MG63 (cell line): ENCODE measurements around the gene NDUFS6. TPM values are rescaled to one million over a fixed set of nuclear protein-coding genes. Genes with fewer than 3 reads are reported as not detected.
"Not testable (repeated sequence)": the region's sequence is repeated elsewhere in the genome, so short reads cannot be mapped to it uniquely, and the experiment has no call there.

Source experiments
- DNase-seq: peaks from one replicate; pipeline ENCODE4 v3.0.0-alpha.2; 2020
- H3K27me3 ChIP-seq: fragments of 250-450 bp; sonication (Bioruptor Pico); 2 replicates; pipeline ENCODE4 v1.5.1; 2020; ENCODE audit warnings: mild to moderate bottlenecking, moderate library complexity
- H3K36me3 ChIP-seq: fragments of 250-450 bp; sonication (Bioruptor Pico); 2 replicates; pipeline ENCODE4 v1.5.1; 2020; ENCODE audit warnings: mild to moderate bottlenecking, moderate library complexity
- H3K4me3 ChIP-seq: fragments of 250-450 bp; sonication (Bioruptor Pico); 2 replicates; pipeline ENCODE4 v1.5.1; 2020; ENCODE audit warnings: mild to moderate bottlenecking, moderate library complexity
- H3K9me3 ChIP-seq: fragments of 250-450 bp; sonication (Bioruptor Pico); 2 replicates; pipeline ENCODE4 v1.5.1; 2020; ENCODE audit warnings: mild to moderate bottlenecking, moderate library complexity
- total RNA-seq: library from RNA; depleted of rRNA; stranded (reverse); fragments of >200 nt; shearing (Covaris generic); gene quantifications from 2 replicates; pipeline ENCODE4 v1.2.3, GENCODE V29; 2014; ENCODE audit warnings: low replicate concordance

NDUFS6 gene
- total RNA-seq, 1 experiment from 2014 or later, result 215 TPM

- DNase-seq, result no peak
- Histone ChIP-seq H3K36me3 (no peaks in the 10 kb centered on the region), H3K4me3 (no peak overlapping the region), H3K27me3 (peaks cover 7% of the 10 kb centered on the region), H3K9me3 (no peaks in the 10 kb centered on the region)
Measured at GRCh38 chr5:1842004-1842819, 41.0 kb downstream of the NDUFS6 start.

GRCh38 chr5:1843761-1844160 lies 42.6 kb downstream of the NDUFS6 start:
- peak; percentile 54 for DNase-seq
- not testable (repeated sequence) for H3K4me3 ChIP-seq, H3K9me3 ChIP-seq, H3K27me3 ChIP-seq, H3K36me3 ChIP-seq

- DNase-seq, result no peak
- Histone ChIP-seq H3K9me3 (no peaks in the 10 kb centered on the region), H3K36me3 (no peaks in the 10 kb centered on the region), H3K4me3 (no peak overlapping the region), H3K27me3 (peaks cover 9% of the 10 kb centered on the region)
Measured at GRCh38 chr5:1844708-1845436, 43.7 kb downstream of the NDUFS6 start.

GRCh38 chr5:1845696-1846095 lies 44.5 kb downstream of the NDUFS6 start:
- Histone ChIP-seq H3K27me3 (peaks cover 9% of the 10 kb centered on the region), H3K9me3 (no peaks in the 10 kb centered on the region), H3K4me3 (no peak overlapping the region), H3K36me3 (no peaks in the 10 kb centered on the region)
- DNase-seq, result no peak

- Histone ChIP-seq H3K9me3 (no peaks in the 10 kb centered on the region), H3K36me3 (no peaks in the 10 kb centered on the region), H3K4me3 (no peak overlapping the region), H3K27me3 (peaks cover 9% of the 10 kb centered on the region)
- DNase-seq, result no peak
Measured at GRCh38 chr5:1846583-1846982, 45.4 kb downstream of the NDUFS6 start.

GRCh38 chr5:1847056-1847455 lies 45.8 kb downstream of the NDUFS6 start:
- Histone ChIP-seq H3K4me3 (no peak overlapping the region), H3K27me3 (peaks cover 9% of the 10 kb centered on the region), H3K36me3 (no peaks in the 10 kb centered on the region), H3K9me3 (no peaks in the 10 kb centered on the region)
- no peak for DNase-seq

GRCh38 chr5:1847611-1848010 lies 46.4 kb downstream of the NDUFS6 start:
- no peaks in the 10 kb centered on the region for H3K9me3 ChIP-seq
- no peak overlapping the region for H3K4me3 ChIP-seq
- no peak for DNase-seq
- H3K27me3 ChIP-seq, result peaks cover 9% of the 10 kb centered on the region
- no peaks in the 10 kb centered on the region for H3K36me3 ChIP-seq

- Histone ChIP-seq H3K27me3 (peaks cover 21% of the 10 kb centered on the region), H3K36me3 (no peaks in the 10 kb centered on the region), H3K4me3 (no peak overlapping the region), H3K9me3 (no peaks in the 10 kb centered on the region)
- DNase-seq, result no peak
Measured at GRCh38 chr5:1850324-1851154, 49.3 kb downstream of the NDUFS6 start.

- Histone ChIP-seq H3K36me3 (no peaks in the 10 kb centered on the region), H3K9me3 (no peaks in the 10 kb centered on the region), H3K4me3 (no peak overlapping the region), H3K27me3 (peaks cover 19% of the 10 kb centered on the region)
- no peak for DNase-seq
Measured at GRCh38 chr5:1851290-1851934, 50.2 kb downstream of the NDUFS6 start.

GRCh38 chr5:1852324-1852947 lies 51.2 kb downstream of the NDUFS6 start:
- H3K27me3 ChIP-seq, result peaks cover 19% of the 10 kb centered on the region

GRCh38 chr5:1853531-1853930 lies 52.3 kb downstream of the NDUFS6 start:
- no peaks in the 10 kb centered on the region for H3K36me3 ChIP-seq
- H3K9me3 ChIP-seq, result no peaks in the 10 kb centered on the region
- H3K27me3 ChIP-seq, result peaks cover 16% of the 10 kb centered on the region
- DNase-seq, result no peak
- no peak overlapping the region for H3K4me3 ChIP-seq

More at GRCh38 chr5:1852324-1852947, 51.2 kb downstream of the NDUFS6 start:
- no peak for DNase-seq
- Histone ChIP-seq H3K4me3 (no peak overlapping the region), H3K36me3 (no peaks in the 10 kb centered on the region), H3K9me3 (no peaks in the 10 kb centered on the region)

GRCh38 chr5:1855075-1855474 lies 53.9 kb downstream of the NDUFS6 start:
- peaks cover 16% of the 10 kb centered on the region for H3K27me3 ChIP-seq
- no peak for DNase-seq
- no peaks in the 10 kb centered on the region for H3K36me3 ChIP-seq
- no peak overlapping the region for H3K4me3 ChIP-seq
- H3K9me3 ChIP-seq, result no peaks in the 10 kb centered on the region

- H3K36me3 ChIP-seq, result no peaks in the 10 kb centered on the region
Measured at GRCh38 chr5:1855596-1855995, 54.4 kb downstream of the NDUFS6 start.

GRCh38 chr5:1856596-1857255 lies 55.5 kb downstream of the NDUFS6 start:
- no peaks in the 10 kb centered on the region for H3K36me3 ChIP-seq
- no peak overlapping the region for H3K4me3 ChIP-seq
- DNase-seq, result no peak
- no peaks in the 10 kb centered on the region for H3K9me3 ChIP-seq
- peaks cover 16% of the 10 kb centered on the region for H3K27me3 ChIP-seq

More at GRCh38 chr5:1855596-1855995, 54.4 kb downstream of the NDUFS6 start:
- Histone ChIP-seq H3K4me3 (no peak overlapping the region), H3K9me3 (no peaks in the 10 kb centered on the region), H3K27me3 (peaks cover 16% of the 10 kb centered on the region)
- DNase-seq, result no peak

GRCh38 chr5:1857256-1857600 lies 56.0 kb downstream of the NDUFS6 start:
- no peak for DNase-seq
- H3K4me3 ChIP-seq, result no peak overlapping the region
- peaks cover 16% of the 10 kb centered on the region for H3K27me3 ChIP-seq
- no peaks in the 10 kb centered on the region for H3K9me3 ChIP-seq
- H3K36me3 ChIP-seq, result no peaks in the 10 kb centered on the region

- no peak for DNase-seq
- peaks cover 16% of the 10 kb centered on the region for H3K27me3 ChIP-seq
- H3K4me3 ChIP-seq, result no peak overlapping the region
- H3K9me3 ChIP-seq, result no peaks in the 10 kb centered on the region
- H3K36me3 ChIP-seq, result no peaks in the 10 kb centered on the region
Measured at GRCh38 chr5:1858436-1858835, 57.2 kb downstream of the NDUFS6 start.
